Fibroblast of lung (primary cell): Measurements from ENCODE around the gene HNRNPM.

Source experiments
- CTCF ChIP-seq, 2 donors: IDR thresholded peaks in 1 of 2; conservative IDR thresholded peaks in 1 of 2; 1 replicate in 1 of 2; 2 replicates in 1 of 2; pipeline ENCODE4 v1.5.1; 2011 to 2012; ENCODE audit warnings: low read length in 2 of 2, control low read depth in 1 of 2, inconsistent platforms in 1 of 2, low read depth in 1 of 2, mild to moderate bottlenecking in 1 of 2
- EZH2 ChIP-seq: IDR thresholded peaks from 2 replicates; pipeline ENCODE4 v1.5.1; 2012; ENCODE audit warnings: low read length, control low read depth, mild to moderate bottlenecking; ENCODE audit errors: missing control alignments

GRCh38 chr19:8446061-8446709 lies 1.4 kb downstream of the HNRNPM start:
- no peak for TF ChIP-seq CTCF (conservative IDR thresholded peaks at IDR 0.05 in 1 of 2, IDR thresholded peaks at IDR 0.05 in 1 of 2; ENCODE audit: low read depth in 1 of 2, low read length in 2 of 2)
- TF ChIP-seq EZH2: no peak
